Peyer's patch (tissue), 4 donors: ENCODE results near the gene UVSSA.

Experiments used
- POLR2A ChIP-seq, 2 donors: fragments of 450-650 bp; IDR thresholded peaks; one replicate each; pipeline ENCODE4 v1.5.1; 2017; ENCODE audit warnings: antibody characterized with exemption in 2 of 2, mild to moderate bottlenecking in 2 of 2, moderate library complexity in 2 of 2
- TF ChIP-seq, protein P1 (sequence below), 6 experiments: fragments of 450-650 bp in 4 of 6; fragments of 200-600 bp in 2 of 6; sonication (generic) in 1 of 6; IDR thresholded peaks; one replicate each; pipeline ENCODE4 v1.5.1; 2017 to 2019; ENCODE audit warnings: antibody characterized with exemption in 6 of 6, mild to moderate bottlenecking in 3 of 6, moderate library complexity in 1 of 6

DNA sequence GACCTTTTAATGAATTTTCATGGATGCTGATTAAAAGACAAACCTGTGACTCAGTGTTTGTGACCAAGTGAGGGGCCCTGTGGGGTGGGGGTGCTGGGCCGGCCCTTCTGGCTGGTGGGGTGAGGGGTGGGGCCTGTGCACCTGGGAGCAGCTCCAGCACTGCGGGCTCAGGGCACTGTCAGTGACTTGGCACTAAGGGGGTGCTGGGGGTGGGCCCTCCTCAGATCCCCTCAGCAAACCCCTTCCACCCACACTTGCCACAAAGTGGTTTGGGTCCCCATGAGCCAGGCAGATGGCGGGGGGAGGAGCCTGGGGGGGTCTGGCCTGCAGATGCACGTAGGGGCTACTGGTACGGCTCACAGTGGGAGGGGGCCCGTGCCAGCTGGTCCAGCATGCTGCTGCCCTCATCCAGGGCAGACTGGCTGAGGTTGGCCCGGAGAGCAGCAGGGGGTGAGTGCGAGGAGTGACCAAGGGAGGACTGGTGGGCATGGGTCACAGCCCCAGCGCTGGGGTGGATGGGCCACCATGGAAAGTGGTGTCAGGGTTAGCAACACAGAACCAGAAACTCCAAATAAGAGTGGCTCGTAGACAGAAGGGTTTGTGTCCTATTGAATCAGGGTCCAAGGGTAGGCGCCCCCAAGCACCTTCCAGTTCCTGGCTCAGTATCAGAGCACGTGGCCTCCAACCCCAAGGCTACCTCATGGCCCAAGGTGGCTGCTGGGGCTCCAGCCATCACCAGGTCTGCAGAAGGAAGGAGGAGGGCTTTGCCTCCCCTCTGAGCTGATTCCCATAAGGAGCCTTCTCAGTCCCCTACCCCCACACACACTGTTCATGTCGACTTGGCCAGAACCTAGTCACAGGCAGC lies 49.2 kb downstream of the UVSSA start:
- TF ChIP-seq, protein P1, sequence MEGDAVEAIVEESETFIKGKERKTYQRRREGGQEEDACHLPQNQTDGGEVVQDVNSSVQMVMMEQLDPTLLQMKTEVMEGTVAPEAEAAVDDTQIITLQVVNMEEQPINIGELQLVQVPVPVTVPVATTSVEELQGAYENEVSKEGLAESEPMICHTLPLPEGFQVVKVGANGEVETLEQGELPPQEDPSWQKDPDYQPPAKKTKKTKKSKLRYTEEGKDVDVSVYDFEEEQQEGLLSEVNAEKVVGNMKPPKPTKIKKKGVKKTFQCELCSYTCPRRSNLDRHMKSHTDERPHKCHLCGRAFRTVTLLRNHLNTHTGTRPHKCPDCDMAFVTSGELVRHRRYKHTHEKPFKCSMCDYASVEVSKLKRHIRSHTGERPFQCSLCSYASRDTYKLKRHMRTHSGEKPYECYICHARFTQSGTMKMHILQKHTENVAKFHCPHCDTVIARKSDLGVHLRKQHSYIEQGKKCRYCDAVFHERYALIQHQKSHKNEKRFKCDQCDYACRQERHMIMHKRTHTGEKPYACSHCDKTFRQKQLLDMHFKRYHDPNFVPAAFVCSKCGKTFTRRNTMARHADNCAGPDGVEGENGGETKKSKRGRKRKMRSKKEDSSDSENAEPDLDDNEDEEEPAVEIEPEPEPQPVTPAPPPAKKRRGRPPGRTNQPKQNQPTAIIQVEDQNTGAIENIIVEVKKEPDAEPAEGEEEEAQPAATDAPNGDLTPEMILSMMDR (IDR thresholded peaks at IDR 0.05) = no peak
- TF ChIP-seq POLR2A (IDR thresholded peaks at IDR 0.05) = no peak
